Measurements from ENCODE around the gene OR51I2. TPM values are rescaled to one million over a fixed set of nuclear protein-coding genes. Genes with fewer than 3 reads are reported as not detected.

Gene OR51I2
- total and polyA plus RNA-seq, 2 of the 13 experiments (the other 11 are each of a cell fraction or from before 2014, with no cell fraction given) = not detected

DNA sequence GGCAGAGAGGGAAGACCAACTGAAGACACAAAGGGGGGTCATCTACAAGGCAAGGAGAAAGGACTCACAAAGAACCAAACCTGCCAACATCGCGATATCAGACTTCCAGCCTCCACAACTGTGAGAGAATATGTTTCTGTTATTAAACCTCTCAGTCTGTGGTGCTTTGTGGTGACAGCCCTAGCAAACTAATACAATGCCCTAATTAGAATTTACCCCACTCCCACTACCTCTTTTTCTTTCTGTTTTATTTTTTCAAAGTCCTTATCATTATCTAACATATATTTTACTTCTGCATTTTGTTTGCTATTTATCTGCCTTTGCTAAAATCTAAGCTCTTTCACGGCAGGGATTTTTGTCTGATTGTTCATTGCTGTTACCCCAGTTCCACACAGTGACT is 36.9 kb downstream of the OR51I2 start:
- WGBS (ENCODE audit: low lambda C conversion rate) = 1% methylated on average over 3 of the region's 3 CpGs
- Histone ChIP-seq H4K20me1 (ENCODE audit: insufficient read depth, low read length) (no peaks in the 10 kb centered on the region), H3K27me3 (ENCODE audit: control insufficient read depth in 1 of 2, insufficient read depth in 2 of 2, low read length in 2 of 2) (0 out of 5 replicates have a peak, but pooled peaks cover 0 to 2% of the 10 kb centered on the region in 2 experiments), H3K4me1 (ENCODE audit: insufficient read depth, low read length) (no peaks in the 10 kb centered on the region), H2AFZ (ENCODE audit: low read length) (no peak overlapping the region), H3K9me3 (ENCODE audit: low read length) (no peaks in the 10 kb centered on the region), H3K9ac (ENCODE audit: insufficient read depth, low read depth, low read length) (no peak overlapping the region), H3K36me3 (replicated peaks in 1 of 2; ENCODE audit: control insufficient read depth in 1 of 2, insufficient read depth in 2 of 2, low read length in 2 of 2) (no peaks in the 10 kb centered on the region), H3K4me3 (replicated peaks in 1 of 3; ENCODE audit: insufficient read depth in 1 of 3, low read depth in 2 of 3, low read length in 3 of 3) (no peak overlapping the region), H3K79me2 (ENCODE audit: insufficient read depth, low read length) (no peaks in the 10 kb centered on the region), H3K4me2 (ENCODE audit: low read depth, low read length) (no peak overlapping the region), H3K27ac (ENCODE audit: extremely low read length, insufficient read depth, low read length) (no peak overlapping the region)
- ATAC-seq (no peak), FAIRE-seq (no peak), DNase-seq (ENCODE audit: low spot score) (no peak)
- POLR2A ChIA-PET = no interaction called here
- in situ Hi-C loops (cut with HindIII; ENCODE audit: extremely low pct_ligation_motif_present, low pct_unique_long_range_greater_than_20kb) (no loop called here), intact Hi-C loops (cut with micrococcal nuclease; ENCODE audit: unreplicated experiment) (no loop called here)
- no peak for TF ChIP-seq PHF5A (CRISPR knock-in tag; IDR thresholded peaks at IDR 0.05; ENCODE audit: low read depth, unreplicated experiment)
- TF ChIP-seq, protein P1, sequence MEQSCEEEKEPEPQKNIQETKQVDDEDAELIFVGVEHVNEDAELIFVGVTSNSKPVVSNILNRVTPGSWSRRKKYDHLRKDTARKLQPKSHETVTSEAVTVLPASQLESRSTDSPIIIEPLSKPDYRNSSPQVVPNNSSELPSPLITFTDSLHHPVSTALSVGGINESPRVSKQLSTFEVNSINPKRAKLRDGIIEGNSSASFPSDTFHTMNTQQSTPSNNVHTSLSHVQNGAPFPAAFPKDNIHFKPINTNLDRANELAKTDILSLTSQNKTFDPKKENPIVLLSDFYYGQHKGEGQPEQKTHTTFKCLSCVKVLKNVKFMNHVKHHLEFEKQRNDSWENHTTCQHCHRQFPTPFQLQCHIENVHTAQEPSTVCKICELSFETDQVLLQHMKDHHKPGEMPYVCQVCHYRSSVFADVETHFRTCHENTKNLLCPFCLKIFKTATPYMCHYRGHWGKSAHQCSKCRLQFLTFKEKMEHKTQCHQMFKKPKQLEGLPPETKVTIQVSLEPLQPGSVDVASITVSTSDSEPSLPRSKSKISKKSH (CRISPR knock-in tag; IDR thresholded peaks at IDR 0.05; ENCODE audit: borderline replicate concordance) = no peak
- TF ChIP-seq ZNF256 (CRISPR knock-in tag; conservative IDR thresholded peaks at IDR 0.05) = no peak
- no peak for TF ChIP-seq ZNF180 (CRISPR knock-in tag; IDR thresholded peaks at IDR 0.05; ENCODE audit: borderline replicate concordance, low read depth)
- TF ChIP-seq PAX8 (CRISPR knock-in tag; IDR thresholded peaks at IDR 0.05; ENCODE audit: borderline replicate concordance) = no peak
- TF ChIP-seq ZBTB38 (CRISPR knock-in tag; IDR thresholded peaks at IDR 0.05) = no peak
- no peak for TF ChIP-seq PCBP1 (IDR thresholded peaks at IDR 0.05; ENCODE audit: borderline replicate concordance, low read depth, low read length)
- TF ChIP-seq, protein P2, sequence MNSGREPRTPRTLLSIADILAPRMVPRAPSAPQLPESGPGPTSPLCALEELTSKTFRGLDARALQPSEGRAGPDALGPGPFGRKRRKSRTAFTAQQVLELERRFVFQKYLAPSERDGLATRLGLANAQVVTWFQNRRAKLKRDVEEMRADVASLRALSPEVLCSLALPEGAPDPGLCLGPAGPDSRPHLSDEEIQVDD (CRISPR knock-in tag; IDR thresholded peaks at IDR 0.05; ENCODE audit: borderline replicate concordance) = no peak
- TF ChIP-seq, protein P3, sequence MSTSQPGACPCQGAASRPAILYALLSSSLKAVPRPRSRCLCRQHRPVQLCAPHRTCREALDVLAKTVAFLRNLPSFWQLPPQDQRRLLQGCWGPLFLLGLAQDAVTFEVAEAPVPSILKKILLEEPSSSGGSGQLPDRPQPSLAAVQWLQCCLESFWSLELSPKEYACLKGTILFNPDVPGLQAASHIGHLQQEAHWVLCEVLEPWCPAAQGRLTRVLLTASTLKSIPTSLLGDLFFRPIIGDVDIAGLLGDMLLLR (CRISPR knock-in tag; IDR thresholded peaks at IDR 0.05) = no peak
- TF ChIP-seq SP1 (IDR thresholded peaks at IDR 0.05) = no peak
- no peak for TF ChIP-seq SP1 (CRISPR knock-in tag; IDR thresholded peaks at IDR 0.05)
- TF ChIP-seq ZNF451 (CRISPR knock-in tag; IDR thresholded peaks at IDR 0.05) = no peak
- TF ChIP-seq ZFP62 (CRISPR knock-in tag; IDR thresholded peaks at IDR 0.05) = no peak
- TF ChIP-seq ZNF18 (CRISPR knock-in tag; IDR thresholded peaks at IDR 0.05; ENCODE audit: insufficient replicate concordance) = no peak
- CTCF ChIA-PET (ENCODE audit: low intra/inter-chr PET ratio, low total read pairs) = no interaction called here
- BruUV-seq (replicated peaks) = no TSS peak

All from HepG2 (cell line).